NCI-H2029 treated with DMSO at 0.1 percent for 48 hours (cell line): Measurements from ENCODE around the gene GOLGA6L22.
"Not testable (repeated sequence)": the region's sequence is repeated elsewhere in the genome, so short reads cannot be mapped to it uniquely, and the experiment has no call there.

Experiments
- DNase-seq: peaks from one replicate; lab custom pipeline; 2025; lab: John Stamatoyannopoulos, UW

GOLGA6L22 gene, protein sequence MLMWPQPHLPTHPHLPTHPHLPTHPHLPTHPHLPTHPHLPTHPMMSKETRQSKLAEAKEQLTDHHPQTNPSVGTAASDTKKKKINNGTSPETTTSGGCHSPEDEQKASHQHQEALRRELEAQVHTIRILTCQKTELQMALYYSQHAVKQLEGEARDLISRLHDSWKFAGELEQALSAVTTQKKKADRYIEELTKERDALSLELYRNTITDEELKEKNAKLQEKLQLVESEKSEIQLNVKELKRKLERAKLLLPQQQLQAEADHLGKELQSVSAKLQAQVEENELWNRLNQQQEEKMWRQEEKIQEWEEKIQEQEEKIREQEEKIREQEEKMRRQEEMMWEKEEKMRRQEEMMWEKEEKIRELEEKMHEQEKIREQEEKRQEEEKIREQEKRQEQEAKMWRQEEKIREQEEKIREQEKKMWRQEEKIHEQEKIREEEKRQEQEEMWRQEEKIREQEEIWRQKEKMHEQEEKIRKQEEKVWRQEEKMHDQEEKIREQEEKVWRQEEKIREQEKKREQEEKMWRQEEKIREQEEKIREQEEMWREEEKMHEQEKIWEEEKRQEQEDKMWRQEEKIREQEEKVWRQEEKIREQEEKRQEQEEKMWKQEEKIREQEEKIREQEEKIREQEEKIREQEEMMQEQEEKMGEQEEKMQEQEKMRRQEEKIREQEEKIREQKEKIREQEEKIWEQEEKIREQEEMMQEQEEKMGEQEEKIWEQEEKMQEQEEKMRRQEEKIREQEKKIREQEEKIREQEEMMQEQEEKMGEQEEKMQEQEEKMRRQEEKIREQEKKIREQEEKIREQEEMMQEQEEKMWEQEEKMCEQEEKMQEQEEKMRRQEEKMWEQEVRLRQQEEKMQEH

DNA sequence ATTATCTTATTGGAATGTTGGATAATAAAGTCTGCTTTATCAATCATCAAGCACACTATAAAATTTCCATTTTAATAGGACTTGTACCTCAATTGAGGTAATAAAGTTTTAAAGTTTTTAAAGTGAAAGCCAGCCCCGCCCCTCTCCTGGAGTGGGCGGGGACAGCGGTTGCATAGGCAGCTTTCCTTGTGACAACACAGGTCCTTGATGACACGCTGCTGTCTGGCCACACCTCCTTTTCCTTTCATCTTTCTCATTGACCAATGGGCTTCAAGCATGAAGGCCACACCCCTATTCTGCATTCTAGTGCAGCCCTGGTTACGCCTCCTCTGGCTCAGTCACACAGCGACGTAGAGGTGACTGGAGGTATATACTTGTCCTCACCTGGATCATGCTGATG lies at the start of gene GOLGA6L22:
TSS of gene GOLGA6L22 (plus strand) at position 301 of the 400 bp plus-strand sequence. CDS start at position 392, 91 bp downstream.
- not testable (repeated sequence) for DNase-seq

GRCh38 chr15:22417288-22417687 lies 41.4 kb upstream of the GOLGA6L22 start:
- DNase-seq, result not testable (repeated sequence)

DNA sequence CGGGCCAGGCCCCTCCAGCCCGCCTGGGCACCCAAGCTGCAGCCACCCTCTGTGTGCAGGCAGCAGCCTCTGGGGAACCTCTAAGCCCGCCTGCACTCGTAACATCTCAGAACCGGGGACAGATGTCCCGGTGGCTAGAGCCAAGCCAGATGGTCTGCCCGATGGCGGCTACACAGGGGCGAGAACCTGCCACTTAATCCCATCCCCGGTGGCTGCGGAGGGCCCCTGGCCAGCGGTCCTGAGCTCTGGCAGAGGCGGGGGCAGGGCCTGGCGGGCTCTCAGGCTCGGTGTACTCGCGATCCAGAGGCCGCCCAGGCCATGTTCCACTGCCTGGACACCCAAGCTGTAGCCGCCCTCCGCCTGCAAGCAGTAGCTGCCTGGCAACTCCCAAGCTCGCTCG lies 40.9 kb upstream of the GOLGA6L22 start:
- not testable (repeated sequence) for DNase-seq

DNA sequence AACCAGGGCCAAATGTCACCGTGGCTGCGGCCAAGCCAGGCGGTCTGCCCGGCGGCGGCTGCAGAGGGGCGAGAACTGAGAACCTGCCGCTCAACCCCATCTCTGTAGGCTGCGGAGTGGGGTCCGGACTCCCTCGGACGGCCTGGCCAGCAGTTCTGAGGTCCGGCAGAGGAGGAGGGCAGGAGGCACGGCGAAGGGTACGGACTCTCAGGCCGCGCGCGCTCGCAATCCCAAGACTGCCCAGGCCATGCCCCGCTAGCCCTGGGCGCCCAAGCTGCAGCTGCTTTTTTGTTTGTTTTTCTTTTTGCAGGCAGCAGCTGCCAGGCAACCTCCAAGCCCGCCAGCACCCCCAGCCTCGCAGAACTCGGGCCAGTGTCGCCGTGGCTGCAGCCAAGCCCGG lies 40.5 kb upstream of the GOLGA6L22 start:
- DNase-seq, result not testable (repeated sequence)

DNA sequence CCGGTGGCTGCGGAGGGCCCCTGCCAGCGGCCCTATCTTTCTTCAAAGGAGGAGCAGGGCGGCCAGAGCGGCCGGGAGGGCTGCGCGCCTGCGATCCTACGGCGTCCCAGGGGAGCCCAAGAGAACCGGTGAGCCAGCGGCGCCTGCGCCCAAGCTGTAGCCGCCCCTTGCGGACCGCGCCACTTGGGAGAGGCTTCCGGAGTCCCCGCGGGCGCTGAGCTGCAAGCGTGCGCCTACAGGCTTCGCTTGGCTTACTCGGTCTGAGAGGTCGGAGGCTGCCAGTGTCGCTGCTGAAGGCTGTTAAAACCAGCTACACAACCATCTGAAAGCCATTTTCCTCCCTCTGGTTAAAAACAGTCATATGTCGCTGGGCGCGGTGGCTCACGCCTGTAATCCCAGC lies 40.0 kb upstream of the GOLGA6L22 start:
- not testable (repeated sequence) for DNase-seq

DNA sequence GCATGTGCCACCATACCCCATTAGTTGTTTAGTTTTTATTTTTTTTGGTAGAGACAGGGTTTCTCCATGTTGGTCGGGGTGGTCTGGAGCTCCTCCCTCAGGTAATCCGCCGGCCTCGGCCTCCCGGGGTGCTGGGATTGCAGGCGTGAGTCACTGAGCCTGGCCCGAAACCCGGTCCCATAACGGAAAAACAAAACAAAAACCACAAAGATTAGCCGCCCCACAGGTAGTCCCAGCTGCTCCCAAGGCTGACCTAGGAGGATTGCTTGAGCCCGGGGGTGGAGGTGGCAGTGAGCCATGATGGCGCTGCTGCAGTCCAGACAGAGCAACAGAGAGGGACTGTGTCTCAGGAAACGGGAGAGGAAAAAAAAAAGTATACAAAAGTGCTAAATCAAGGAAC lies 38.4 kb upstream of the GOLGA6L22 start:
- not testable (repeated sequence) for DNase-seq

DNA sequence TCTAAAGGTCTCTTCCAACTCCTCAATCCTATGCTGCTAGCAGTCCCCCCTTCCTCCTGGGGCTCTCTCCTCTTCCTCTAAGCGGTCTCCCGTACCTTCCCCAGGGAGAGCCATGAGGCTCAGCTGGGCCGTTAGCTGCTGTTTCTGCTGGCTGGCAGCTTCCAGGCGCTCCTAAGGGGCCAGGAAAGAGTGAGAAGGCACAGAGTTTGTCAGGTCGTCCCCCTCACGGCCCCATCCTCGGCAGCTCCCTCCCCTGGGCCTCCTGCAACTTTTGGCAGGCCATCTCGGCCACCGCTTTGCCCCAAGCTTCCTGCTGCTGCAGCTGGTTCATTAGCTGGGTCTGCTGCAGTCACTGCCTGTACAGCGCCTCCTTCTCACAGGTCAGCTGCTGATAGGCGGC lies 29.3 kb upstream of the GOLGA6L22 start:
- DNase-seq, result not testable (repeated sequence)

- not testable (repeated sequence) for DNase-seq
These were observed 27.0 kb upstream of the GOLGA6L22 start for GRCh38 chr15:22431687-22432086.

- not testable (repeated sequence) for DNase-seq
These were observed 35.9 kb downstream of the GOLGA6L22 start for GRCh38 chr15:22494490-22495113.

DNA sequence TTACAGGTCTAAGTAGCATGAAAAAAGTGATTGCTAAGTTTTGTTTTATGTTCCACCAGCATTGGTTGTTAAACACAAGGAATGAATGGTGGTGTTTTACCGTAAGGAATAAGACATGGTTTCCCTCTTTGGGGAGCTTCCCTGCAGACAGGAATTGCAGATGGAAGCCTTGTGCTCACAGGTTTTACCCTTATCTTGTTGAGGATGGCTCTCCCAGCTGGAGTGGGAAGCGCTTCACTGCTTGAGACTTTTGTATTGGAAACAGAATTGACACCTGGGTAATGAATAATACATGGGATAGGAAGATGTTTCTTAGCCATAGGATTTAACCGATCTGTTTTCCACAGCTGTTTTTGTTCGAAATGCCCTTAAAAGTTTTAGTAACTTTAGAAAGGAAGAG lies 38.5 kb downstream of the GOLGA6L22 start:
- DNase-seq, result not testable (repeated sequence)

DNA sequence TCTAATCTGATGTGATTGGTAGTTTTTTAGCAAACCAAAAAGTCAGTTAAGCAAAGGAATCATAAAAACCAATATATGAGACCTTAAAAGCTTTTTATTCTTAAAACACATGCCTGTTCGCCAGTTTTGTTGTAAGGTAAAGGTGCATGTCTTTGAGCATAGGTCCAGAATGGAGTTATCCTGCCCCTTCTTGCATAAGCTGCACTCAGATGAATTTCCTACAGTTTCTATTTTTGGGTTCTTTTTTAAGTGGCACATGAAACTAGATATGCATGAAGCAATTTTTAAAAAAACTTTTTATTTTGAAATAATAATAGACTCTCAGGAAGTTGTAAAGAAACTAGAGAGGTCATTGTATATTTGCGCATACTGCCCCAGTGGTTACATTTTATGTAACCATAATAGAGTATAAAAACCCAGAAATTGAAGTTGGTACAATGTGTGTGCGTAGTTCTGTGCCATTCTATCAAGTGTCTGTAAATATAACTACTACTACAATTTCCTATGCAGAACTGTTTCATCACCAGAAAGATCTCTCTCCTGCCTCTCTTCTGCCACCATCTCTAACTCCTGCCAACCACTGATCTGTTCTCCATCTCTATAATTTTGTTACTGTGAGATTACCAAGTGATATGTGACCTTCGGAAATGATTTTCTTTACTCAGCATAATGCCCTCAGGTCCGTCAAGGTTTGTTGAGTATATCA lies 39.7 kb downstream of the GOLGA6L22 start:
- DNase-seq, result not testable (repeated sequence)

DNA sequence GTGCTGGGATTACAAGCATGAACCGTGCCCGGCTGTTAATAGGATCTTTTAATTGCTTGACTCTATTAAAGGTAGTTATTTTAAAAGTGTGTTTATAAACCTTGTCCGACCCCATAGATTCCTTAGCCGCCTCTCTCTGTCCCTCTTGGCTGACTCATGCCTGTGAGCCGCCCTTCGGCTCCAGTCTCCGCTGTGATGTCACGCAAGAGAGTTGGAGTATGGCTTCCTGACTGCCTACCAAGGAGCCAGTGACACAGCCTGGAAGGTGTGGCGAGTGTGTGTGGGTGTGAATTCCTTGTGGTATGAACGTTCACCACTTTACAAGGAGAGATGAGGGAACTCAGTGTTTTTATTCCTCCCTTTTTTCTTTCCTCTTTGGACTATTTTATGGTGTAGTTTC lies 43.6 kb downstream of the GOLGA6L22 start:
- DNase-seq, result not testable (repeated sequence)

DNA sequence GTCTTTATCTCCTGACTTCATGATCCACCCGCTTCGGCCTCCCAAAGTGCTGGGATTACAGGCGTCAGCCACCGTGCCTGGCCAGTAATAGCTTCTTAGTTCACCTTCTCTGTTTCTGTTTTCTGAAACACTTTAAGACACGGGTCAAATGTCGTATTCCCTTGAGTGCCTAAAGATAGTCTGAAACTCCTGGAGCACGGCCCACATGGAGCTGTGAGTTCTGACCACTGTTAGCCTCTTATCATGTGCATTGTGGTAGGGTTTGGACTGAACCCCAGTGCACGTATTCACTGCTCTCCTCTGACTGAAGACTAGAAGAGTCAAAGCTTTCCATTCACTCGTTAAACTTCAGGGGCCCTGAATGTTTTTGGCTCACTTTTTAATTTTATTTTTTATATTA lies 48.3 kb downstream of the GOLGA6L22 start:
- DNase-seq, result not testable (repeated sequence)

DNA sequence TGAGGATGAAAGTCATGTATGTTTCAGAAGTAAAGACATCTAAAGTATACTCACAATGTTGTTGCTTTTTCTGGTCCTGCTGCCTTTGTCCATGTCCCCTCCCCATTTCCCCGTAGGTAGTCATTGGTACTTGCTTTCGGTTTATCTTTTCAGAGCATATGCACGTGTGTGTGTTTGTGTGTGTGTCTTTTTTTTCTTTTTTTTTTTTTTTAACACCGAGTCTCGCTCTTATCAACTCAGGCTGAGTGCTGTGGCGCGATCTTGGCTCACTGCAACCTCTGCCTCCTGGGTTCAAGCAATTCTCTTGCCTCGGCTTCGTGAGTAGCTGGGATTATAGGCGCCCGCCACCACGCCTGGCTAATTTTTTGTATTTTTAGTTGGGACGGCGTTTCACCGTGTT lies 57.4 kb downstream of the GOLGA6L22 start:
- not testable (repeated sequence) for DNase-seq
